ENCODE measurements around the gene GGA1.

The GGA1 gene

DNA sequence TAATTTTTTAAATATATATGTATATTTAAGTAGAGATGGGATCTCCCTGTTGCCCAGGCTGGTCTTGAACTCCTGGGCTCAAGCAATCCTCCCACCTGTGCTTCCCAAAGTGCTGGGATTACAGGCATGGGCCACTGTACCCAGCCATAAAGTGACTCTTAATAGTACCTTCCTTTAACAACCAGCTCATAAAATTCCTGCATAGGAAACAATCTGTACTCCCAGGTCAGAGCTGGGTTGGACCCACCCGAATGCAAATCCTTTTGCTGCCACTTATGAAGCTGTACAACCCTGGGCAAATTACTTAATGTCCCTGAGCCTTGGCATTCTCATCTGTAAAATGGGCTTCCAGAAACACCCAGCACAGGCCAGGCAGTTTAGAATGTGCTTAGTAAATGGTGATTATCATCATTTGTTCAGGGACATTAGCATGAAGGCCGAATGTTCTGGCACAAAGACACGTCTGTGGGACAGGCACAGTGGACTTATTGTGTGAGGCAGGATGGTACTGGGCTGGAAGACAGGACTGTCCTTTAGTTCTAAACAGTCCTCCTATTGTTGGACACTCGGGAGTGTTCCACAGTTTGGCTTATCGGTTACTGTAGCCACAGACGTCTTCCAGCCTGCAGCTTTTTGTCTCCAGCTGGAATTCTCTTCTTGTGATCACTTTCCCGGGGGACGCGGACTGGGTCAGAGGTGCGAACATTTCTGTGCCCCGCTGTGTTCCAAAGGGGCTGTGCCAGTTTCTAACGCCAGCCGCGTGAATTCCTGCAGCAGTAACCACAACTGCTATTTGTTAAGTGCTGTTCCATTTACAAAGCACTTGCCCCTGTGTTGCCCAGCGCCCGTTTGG, 55.8 kb downstream of the GGA1 start:
- Mint-ChIP-seq H3K27ac (no peak overlapping the region), H3K9me3 (no peaks in the 10 kb centered on the region), H3K4me3 (no peak overlapping the region), H3K27me3 (ENCODE audit: low read depth, poor library complexity) (no peaks in the 10 kb centered on the region), H3K4me1 (peaks cover 53% of the 10 kb centered on the region), H3K36me3 (ENCODE audit: low read depth) (peaks cover 32% of the 10 kb centered on the region)
- DNase-seq: no peak
- TF ChIP-seq, protein P1, sequence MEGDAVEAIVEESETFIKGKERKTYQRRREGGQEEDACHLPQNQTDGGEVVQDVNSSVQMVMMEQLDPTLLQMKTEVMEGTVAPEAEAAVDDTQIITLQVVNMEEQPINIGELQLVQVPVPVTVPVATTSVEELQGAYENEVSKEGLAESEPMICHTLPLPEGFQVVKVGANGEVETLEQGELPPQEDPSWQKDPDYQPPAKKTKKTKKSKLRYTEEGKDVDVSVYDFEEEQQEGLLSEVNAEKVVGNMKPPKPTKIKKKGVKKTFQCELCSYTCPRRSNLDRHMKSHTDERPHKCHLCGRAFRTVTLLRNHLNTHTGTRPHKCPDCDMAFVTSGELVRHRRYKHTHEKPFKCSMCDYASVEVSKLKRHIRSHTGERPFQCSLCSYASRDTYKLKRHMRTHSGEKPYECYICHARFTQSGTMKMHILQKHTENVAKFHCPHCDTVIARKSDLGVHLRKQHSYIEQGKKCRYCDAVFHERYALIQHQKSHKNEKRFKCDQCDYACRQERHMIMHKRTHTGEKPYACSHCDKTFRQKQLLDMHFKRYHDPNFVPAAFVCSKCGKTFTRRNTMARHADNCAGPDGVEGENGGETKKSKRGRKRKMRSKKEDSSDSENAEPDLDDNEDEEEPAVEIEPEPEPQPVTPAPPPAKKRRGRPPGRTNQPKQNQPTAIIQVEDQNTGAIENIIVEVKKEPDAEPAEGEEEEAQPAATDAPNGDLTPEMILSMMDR (IDR thresholded peaks at IDR 0.05): no peak

DNA sequence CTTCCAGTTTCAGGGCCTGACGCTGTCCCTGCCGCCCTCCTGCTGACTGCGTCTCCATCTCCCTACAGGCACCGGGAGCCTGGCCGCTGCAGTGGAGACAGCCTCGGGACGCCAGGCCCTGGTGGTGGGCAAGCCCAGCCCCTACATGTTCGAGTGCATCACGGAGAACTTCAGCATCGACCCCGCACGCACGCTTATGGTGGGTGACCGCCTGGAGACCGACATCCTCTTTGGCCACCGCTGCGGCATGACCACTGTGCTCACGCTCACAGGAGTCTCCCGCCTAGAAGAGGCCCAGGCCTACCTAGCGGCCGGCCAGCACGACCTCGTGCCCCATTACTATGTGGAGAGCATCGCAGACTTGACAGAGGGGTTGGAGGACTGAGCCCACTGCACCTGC, 56.9 kb downstream of the GGA1 start:
- no peak for DNase-seq
- H3K36me3 Mint-ChIP-seq (ENCODE audit: low read depth): peaks cover 32% of the 10 kb centered on the region
- H3K27me3 Mint-ChIP-seq (ENCODE audit: low read depth, poor library complexity): no peaks in the 10 kb centered on the region
- no peak overlapping the region for H3K27ac Mint-ChIP-seq
- H3K4me1 Mint-ChIP-seq: peaks cover 42% of the 10 kb centered on the region
- no peak overlapping the region for H3K4me3 Mint-ChIP-seq
- H3K9me3 Mint-ChIP-seq: no peaks in the 10 kb centered on the region
- TF ChIP-seq, protein P1 (IDR thresholded peaks at IDR 0.05): no peak

DNA sequence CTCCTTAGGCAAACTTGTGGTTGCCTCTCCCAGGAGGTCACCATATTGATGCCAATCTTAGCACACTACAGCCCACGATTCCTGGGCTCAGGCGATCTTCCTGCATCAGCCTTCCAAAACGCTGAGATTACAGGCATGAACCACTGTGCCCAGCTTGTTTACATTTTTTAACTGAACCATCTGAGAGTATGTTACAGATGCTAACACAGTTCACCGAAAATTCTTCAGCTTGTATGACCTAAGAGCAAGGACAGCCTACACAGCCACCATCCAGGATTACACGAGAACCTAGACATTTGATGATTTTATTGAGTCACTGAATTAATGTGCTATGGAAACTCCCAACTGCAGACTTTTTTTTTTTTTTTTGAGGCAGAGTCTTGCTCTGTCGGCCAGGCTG, 61.0 kb downstream of the GGA1 start:
- no peak for DNase-seq
- TF ChIP-seq, protein P1 (IDR thresholded peaks at IDR 0.05): no peak
- Mint-ChIP-seq H3K4me1 (peaks cover 18% of the 10 kb centered on the region), H3K4me3 (no peak overlapping the region), H3K27ac (no peak overlapping the region), H3K36me3 (ENCODE audit: low read depth) (peaks cover 26% of the 10 kb centered on the region), H3K9me3 (no peaks in the 10 kb centered on the region), H3K27me3 (ENCODE audit: low read depth, poor library complexity) (no peaks in the 10 kb centered on the region)

DNA sequence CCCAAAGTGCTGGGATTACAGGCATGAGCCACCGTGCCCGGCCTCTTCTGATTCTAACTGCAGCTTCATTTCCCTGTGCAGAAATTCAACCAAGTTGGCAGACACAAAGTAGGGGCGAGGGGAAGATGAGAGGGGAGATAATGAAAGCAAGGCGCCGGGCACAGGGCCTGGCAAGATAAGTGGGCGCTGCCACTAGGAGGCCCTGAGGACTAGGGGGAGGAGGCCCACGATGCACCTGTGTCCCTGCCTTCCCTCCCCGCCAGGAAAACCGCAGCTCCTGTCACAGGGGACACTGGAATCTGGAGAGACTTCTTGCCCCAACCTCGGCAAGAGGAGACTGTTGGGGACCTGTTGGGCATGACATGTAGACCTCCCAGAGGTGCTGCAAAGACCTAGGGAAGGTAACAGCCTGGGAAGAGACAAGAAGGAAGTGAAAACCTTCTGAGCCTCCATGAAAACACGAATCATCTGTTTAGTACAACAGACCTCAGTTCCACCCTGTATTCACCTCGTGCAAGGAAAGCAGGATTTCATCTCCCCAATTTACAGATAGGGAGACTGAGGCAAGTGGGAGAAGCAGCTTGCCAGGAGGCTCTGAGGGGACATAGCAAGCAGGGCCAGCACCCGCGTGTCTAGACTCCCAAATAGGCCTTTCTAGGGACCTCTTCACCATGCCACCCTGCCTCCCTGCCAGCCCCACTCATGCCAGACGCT, 63.7 kb downstream of the GGA1 start:
- TF ChIP-seq, protein P1 (IDR thresholded peaks at IDR 0.05): no peak
- Mint-ChIP-seq H3K4me3 (no peak overlapping the region), H3K27ac (no peak overlapping the region), H3K4me1 (peaks cover 27% of the 10 kb centered on the region), H3K27me3 (ENCODE audit: low read depth, poor library complexity) (peaks cover 3% of the 10 kb centered on the region), H3K9me3 (no peaks in the 10 kb centered on the region), H3K36me3 (ENCODE audit: low read depth) (peaks cover 10% of the 10 kb centered on the region)
- no peak for DNase-seq

DNA sequence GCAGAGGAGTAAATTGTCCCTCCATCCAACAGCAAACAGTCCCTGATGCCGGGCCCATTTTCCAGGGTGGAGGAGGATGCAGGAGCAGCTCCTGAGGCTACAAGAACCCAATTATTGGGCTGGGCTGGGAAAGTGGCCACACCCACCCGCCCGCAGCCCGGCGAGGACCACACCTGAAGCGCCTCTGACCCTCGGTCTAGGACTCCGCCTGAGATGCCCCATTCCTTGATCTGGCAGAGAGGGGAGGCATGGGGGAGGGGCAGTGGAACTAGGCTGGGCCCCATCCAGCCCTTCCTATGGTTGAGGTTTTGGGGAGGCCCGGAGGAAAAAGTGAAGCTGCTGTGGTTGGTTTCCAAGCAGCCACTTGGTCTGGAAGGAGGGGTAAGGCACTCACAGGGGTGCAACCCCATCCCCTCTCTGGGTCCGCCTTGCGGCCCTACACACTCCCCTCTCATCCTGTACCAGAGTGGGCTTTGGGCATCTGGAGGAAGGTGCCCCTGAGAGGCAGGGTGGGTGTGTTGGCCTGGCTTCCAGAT, 64.4 kb downstream of the GGA1 start:
- Mint-ChIP-seq H3K9me3 (no peaks in the 10 kb centered on the region), H3K27ac (no peak overlapping the region), H3K27me3 (ENCODE audit: low read depth, poor library complexity) (peaks cover 4% of the 10 kb centered on the region), H3K4me1 (peaks cover 28% of the 10 kb centered on the region), H3K36me3 (ENCODE audit: low read depth) (peaks cover 6% of the 10 kb centered on the region), H3K4me3 (no peak overlapping the region)
- no peak for DNase-seq
- TF ChIP-seq, protein P1 (IDR thresholded peaks at IDR 0.05): no peak

All from nephron progenitor cell (in vitro differentiated cells).